IgD-negative memory B cell (primary cell): ENCODE data around the gene RNF145. TPM values are rescaled to one million over a fixed set of nuclear protein-coding genes. Genes with fewer than 3 reads are reported as not detected.
"Not testable (repeated sequence)": the region's sequence is repeated elsewhere in the genome, so short reads cannot be mapped to it uniquely, and the experiment has no call there.

Source experiments
- H3K27ac Mint-ChIP-seq, 3 donors: one replicate each; pipeline ENCODE4 v1.8.0; 2020 to 2022; ENCODE audit warnings: mild to moderate bottlenecking in 3 of 3, mixed read lengths in 3 of 3, moderate library complexity in 1 of 3
- H3K27me3 Mint-ChIP-seq: one replicate; pipeline ENCODE4 v1.8.0; 2021; ENCODE audit warnings: mixed read lengths
- H3K36me3 Mint-ChIP-seq: one replicate; pipeline ENCODE4 v1.8.0; 2020; ENCODE audit warnings: mild to moderate bottlenecking, mixed read lengths
- H3K4me1 Mint-ChIP-seq, 3 donors: one replicate each; pipeline ENCODE4 v1.8.0; 2020 to 2022; ENCODE audit warnings: mixed read lengths in 3 of 3, mild to moderate bottlenecking in 1 of 3
- H3K4me3 Mint-ChIP-seq, 4 donors: one replicate each; pipeline ENCODE4 v1.8.0; 2020 to 2022; ENCODE audit warnings: mild to moderate bottlenecking in 4 of 4, mixed read lengths in 4 of 4, moderate library complexity in 3 of 4
- H3K9me3 Mint-ChIP-seq, 3 donors: one replicate each; pipeline ENCODE4 v1.8.0; 2020 to 2021; ENCODE audit warnings: mixed read lengths in 3 of 3, mild to moderate bottlenecking in 1 of 3
- polyA plus RNA-seq: library from polyadenylated mRNA; unstranded; fragments of 300-500 nt; fragmentation: Illumina TruSeq; gene quantifications from one replicate; pipeline ENCODE4 v1.2.3, GENCODE V29; 2021

RNF145 gene
- polyA plus RNA-seq: 15.6 TPM

GRCh38 chr5:159209438-159210209, at the start of gene RNF145:
TSS of gene RNF145 (minus strand) at chr5:159209553. CDS start at chr5:159203617, 5,936 bp downstream.
- no peaks in the 10 kb centered on the region for H3K9me3 Mint-ChIP-seq
- H3K27ac Mint-ChIP-seq: peak within 1 kb of the TSS; percentile 91 to 97 (median 95)
- no peaks in the 10 kb centered on the region for H3K36me3 Mint-ChIP-seq
- peak within 1 kb of the TSS; percentile 91 to 99 (median 95) for H3K4me3 Mint-ChIP-seq
- no peaks in the 10 kb centered on the region for H3K27me3 Mint-ChIP-seq
- peaks cover 30 to 35% (median 33%) of the 10 kb centered on the region in 3 donors for H3K4me1 Mint-ChIP-seq

GRCh38 chr5:159258361-159258760, 49.0 kb upstream of the RNF145 start:
- H3K9me3 Mint-ChIP-seq: no peaks in the 10 kb centered on the region
- no peaks in the 10 kb centered on the region for H3K27me3 Mint-ChIP-seq
- peaks cover 2% of the 10 kb centered on the region for H3K36me3 Mint-ChIP-seq
- H3K27ac Mint-ChIP-seq: no peak overlapping the region
- peaks cover 9 to 13% (median 12%) of the 10 kb centered on the region in 3 donors for H3K4me1 Mint-ChIP-seq
- no peak overlapping the region for H3K4me3 Mint-ChIP-seq

GRCh38 chr5:159257629-159258283, 48.4 kb upstream of the RNF145 start:
- Mint-ChIP-seq H3K27me3 (no peaks in the 10 kb centered on the region), H3K9me3 (no peaks in the 10 kb centered on the region), H3K27ac (no peak overlapping the region)

GRCh38 chr5:159257007-159257406, 47.7 kb upstream of the RNF145 start:
- Mint-ChIP-seq H3K36me3 (peaks cover 2% of the 10 kb centered on the region), H3K27ac (no peak overlapping the region), H3K27me3 (no peaks in the 10 kb centered on the region), H3K4me1 (peaks cover 3 to 8% (median 4%) of the 10 kb centered on the region in 3 donors), H3K4me3 (peak overlapping the region in 1 of 4 donors; percentile 54), H3K9me3 (no peaks in the 10 kb centered on the region)

More at GRCh38 chr5:159257629-159258283, 48.4 kb upstream of the RNF145 start:
- no peak overlapping the region for H3K4me3 Mint-ChIP-seq
- peaks cover 2% of the 10 kb centered on the region for H3K36me3 Mint-ChIP-seq
- H3K4me1 Mint-ChIP-seq: peaks cover 6 to 11% (median 10%) of the 10 kb centered on the region in 3 donors

GRCh38 chr5:159252195-159252594, 42.8 kb upstream of the RNF145 start:
- Mint-ChIP-seq H3K4me3 (no peak overlapping the region), H3K27me3 (no peaks in the 10 kb centered on the region), H3K27ac (no peak overlapping the region), H3K36me3 (no peaks in the 10 kb centered on the region), H3K4me1 (no peaks in the 10 kb centered on the region), H3K9me3 (no peaks in the 10 kb centered on the region)

- no peaks in the 10 kb centered on the region for H3K9me3 Mint-ChIP-seq
Observed at GRCh38 chr5:159249158-159249557, 39.8 kb upstream of the RNF145 start.

GRCh38 chr5:159244890-159245289, 35.5 kb upstream of the RNF145 start:
- no peaks in the 10 kb centered on the region for H3K9me3 Mint-ChIP-seq
- peaks cover 4% of the 10 kb centered on the region for H3K36me3 Mint-ChIP-seq
- H3K4me3 Mint-ChIP-seq: no peak overlapping the region
- H3K27ac Mint-ChIP-seq: no peak overlapping the region
- peaks cover 13 to 17% (median 17%) of the 10 kb centered on the region in 3 donors for H3K4me1 Mint-ChIP-seq
- peaks cover 8% of the 10 kb centered on the region for H3K27me3 Mint-ChIP-seq

More at GRCh38 chr5:159249158-159249557, 39.8 kb upstream of the RNF145 start:
- Mint-ChIP-seq H3K4me3 (no peak overlapping the region), H3K27ac (no peak overlapping the region), H3K4me1 (no peaks in the 10 kb centered on the region), H3K36me3 (peaks cover 4% of the 10 kb centered on the region), H3K27me3 (peaks cover 6% of the 10 kb centered on the region)

- H3K4me1 Mint-ChIP-seq: peaks cover 13 to 17% (median 17%) of the 10 kb centered on the region in 3 donors
- peaks cover 4% of the 10 kb centered on the region for H3K36me3 Mint-ChIP-seq
- H3K9me3 Mint-ChIP-seq: no peaks in the 10 kb centered on the region
- H3K4me3 Mint-ChIP-seq: no peak overlapping the region
- H3K27me3 Mint-ChIP-seq: peaks cover 8% of the 10 kb centered on the region
- no peak overlapping the region for H3K27ac Mint-ChIP-seq
Observed at GRCh38 chr5:159244163-159244562, 34.8 kb upstream of the RNF145 start.

GRCh38 chr5:159243385-159243784, 34.0 kb upstream of the RNF145 start:
- Mint-ChIP-seq H3K27ac (no peak overlapping the region), H3K27me3 (peaks cover 8% of the 10 kb centered on the region), H3K4me3 (no peak overlapping the region), H3K9me3 (no peaks in the 10 kb centered on the region), H3K36me3 (peaks cover 4% of the 10 kb centered on the region), H3K4me1 (peaks cover 13 to 17% (median 17%) of the 10 kb centered on the region in 3 donors)

GRCh38 chr5:159242656-159243055, 33.3 kb upstream of the RNF145 start:
- H3K27me3 Mint-ChIP-seq: peaks cover 8% of the 10 kb centered on the region
- no peaks in the 10 kb centered on the region for H3K9me3 Mint-ChIP-seq
- H3K4me1 Mint-ChIP-seq: peaks cover 13 to 17% (median 17%) of the 10 kb centered on the region in 3 donors
- H3K27ac Mint-ChIP-seq: no peak overlapping the region
- peaks cover 4% of the 10 kb centered on the region for H3K36me3 Mint-ChIP-seq
- peak overlapping the region in 1 of 4 donors; percentile 60 for H3K4me3 Mint-ChIP-seq

GRCh38 chr5:159241946-159242552, 32.7 kb upstream of the RNF145 start:
- H3K36me3 Mint-ChIP-seq: peaks cover 4% of the 10 kb centered on the region
- H3K4me3 Mint-ChIP-seq: peak overlapping the region in 1 of 4 donors; percentile 53
- peaks cover 8% of the 10 kb centered on the region for H3K27me3 Mint-ChIP-seq
- no peaks in the 10 kb centered on the region for H3K9me3 Mint-ChIP-seq
- H3K4me1 Mint-ChIP-seq: peaks cover 13 to 17% (median 17%) of the 10 kb centered on the region in 3 donors
- no peak overlapping the region for H3K27ac Mint-ChIP-seq

GRCh38 chr5:159240301-159240870, 31.0 kb upstream of the RNF145 start:
- H3K27me3 Mint-ChIP-seq: peaks cover 3% of the 10 kb centered on the region
- no peak overlapping the region for H3K4me3 Mint-ChIP-seq
- peaks cover 13 to 17% (median 17%) of the 10 kb centered on the region in 3 donors for H3K4me1 Mint-ChIP-seq
- no peak overlapping the region for H3K27ac Mint-ChIP-seq
- no peaks in the 10 kb centered on the region for H3K9me3 Mint-ChIP-seq
- no peaks in the 10 kb centered on the region for H3K36me3 Mint-ChIP-seq

- not testable (repeated sequence) for H3K27me3 Mint-ChIP-seq, H3K9me3 Mint-ChIP-seq
Observed at GRCh38 chr5:159235871-159236520, 26.6 kb upstream of the RNF145 start.

GRCh38 chr5:159231167-159231566, 21.8 kb upstream of the RNF145 start:
- Mint-ChIP-seq H3K27me3 (no peaks in the 10 kb centered on the region), H3K4me3 (no peak overlapping the region), H3K36me3 (no peaks in the 10 kb centered on the region), H3K4me1 (no peaks in the 10 kb centered on the region), H3K9me3 (no peaks in the 10 kb centered on the region), H3K27ac (no peak overlapping the region)

More at GRCh38 chr5:159235871-159236520, 26.6 kb upstream of the RNF145 start:
- not testable (repeated sequence) for H3K4me3 Mint-ChIP-seq, H3K36me3 Mint-ChIP-seq, H3K27ac Mint-ChIP-seq, H3K4me1 Mint-ChIP-seq
